ENCODE results near the gene HEATR5A.

GRCh38 chr14:31320922-31321766, 99.2 kb downstream of the HEATR5A start:
- TF ChIP-seq EZH2phosphoT487 (IDR thresholded peaks at IDR 0.05; ENCODE audit: low read depth) (no peak), CTCF (IDR thresholded peaks at IDR 0.05; ENCODE audit: low read depth, low read length) (no peak)

All from OCI-LY3 (cell line).